GM12874 (cell line): Measurements from ENCODE around the gene CLCN6.

Experiments
- TF ChIP-seq, protein P1 (sequence below): IDR thresholded peaks from 2 replicates; pipeline ENCODE4 v1.5.1; 2011; ENCODE audit warnings: low read depth, mild to moderate bottlenecking, control low read depth, low read length, moderate library complexity; ENCODE audit not compliant: insufficient read depth

The CLCN6 gene

DNA sequence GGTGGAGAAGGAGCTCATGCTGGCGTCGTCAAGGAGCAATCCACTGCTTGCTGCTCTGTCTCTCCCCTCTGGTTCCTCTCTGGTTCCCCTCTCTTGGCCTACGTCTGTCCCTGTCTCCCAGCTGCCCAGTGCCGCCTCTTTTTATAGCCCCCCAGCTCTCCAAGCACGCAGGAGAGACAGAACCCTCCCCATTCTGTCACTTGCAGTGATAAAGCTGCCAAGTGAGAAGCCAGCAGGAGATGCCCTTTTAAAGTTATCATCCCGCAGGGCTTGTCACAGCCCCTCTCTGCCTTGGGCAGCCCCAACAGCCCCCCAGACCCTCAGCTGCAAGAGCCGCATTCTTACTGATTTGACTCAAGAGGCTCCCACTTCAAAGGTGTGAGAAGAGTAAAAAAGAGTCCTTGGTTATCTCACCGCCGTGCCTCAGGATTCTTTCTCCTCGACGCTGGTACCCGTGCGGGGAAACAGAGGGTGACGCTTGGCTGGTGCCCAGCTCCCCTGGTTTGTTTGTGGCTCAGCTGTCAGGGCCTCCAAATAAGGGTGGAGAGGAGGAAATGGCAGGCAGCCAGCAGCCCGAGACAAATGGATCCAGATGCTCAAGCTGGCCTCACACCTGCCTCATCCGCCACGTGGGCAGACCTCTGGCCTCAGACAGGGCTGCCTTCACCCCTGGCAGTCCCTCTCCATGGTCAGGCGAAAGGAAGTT is 41.8 kb downstream of the CLCN6 start, which contains the start of gene NPPA:
TSS of gene NPPA (minus strand) at position 117 of the 706 bp plus-strand sequence. CDS start at position 18, 99 bp downstream.
- TF ChIP-seq, protein P1, sequence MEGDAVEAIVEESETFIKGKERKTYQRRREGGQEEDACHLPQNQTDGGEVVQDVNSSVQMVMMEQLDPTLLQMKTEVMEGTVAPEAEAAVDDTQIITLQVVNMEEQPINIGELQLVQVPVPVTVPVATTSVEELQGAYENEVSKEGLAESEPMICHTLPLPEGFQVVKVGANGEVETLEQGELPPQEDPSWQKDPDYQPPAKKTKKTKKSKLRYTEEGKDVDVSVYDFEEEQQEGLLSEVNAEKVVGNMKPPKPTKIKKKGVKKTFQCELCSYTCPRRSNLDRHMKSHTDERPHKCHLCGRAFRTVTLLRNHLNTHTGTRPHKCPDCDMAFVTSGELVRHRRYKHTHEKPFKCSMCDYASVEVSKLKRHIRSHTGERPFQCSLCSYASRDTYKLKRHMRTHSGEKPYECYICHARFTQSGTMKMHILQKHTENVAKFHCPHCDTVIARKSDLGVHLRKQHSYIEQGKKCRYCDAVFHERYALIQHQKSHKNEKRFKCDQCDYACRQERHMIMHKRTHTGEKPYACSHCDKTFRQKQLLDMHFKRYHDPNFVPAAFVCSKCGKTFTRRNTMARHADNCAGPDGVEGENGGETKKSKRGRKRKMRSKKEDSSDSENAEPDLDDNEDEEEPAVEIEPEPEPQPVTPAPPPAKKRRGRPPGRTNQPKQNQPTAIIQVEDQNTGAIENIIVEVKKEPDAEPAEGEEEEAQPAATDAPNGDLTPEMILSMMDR: no peak

DNA sequence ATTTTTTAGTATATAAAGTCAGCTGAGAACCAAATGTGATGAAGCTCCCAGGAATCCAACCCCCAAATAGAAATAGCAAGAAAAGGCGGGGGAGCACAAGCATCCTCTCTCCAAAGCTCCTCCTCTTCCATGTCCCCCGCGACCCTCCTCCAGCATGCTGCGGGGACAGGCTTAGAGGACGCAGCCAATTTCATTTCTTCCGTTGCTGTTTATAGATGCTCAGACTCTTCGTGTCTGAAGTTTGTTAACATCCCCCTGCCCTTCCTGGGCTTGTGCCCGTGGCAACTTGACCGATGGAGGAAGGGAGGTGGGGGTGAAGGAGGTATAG is 42.3 kb downstream of the CLCN6 start:
- TF ChIP-seq, protein P1: no peak

DNA sequence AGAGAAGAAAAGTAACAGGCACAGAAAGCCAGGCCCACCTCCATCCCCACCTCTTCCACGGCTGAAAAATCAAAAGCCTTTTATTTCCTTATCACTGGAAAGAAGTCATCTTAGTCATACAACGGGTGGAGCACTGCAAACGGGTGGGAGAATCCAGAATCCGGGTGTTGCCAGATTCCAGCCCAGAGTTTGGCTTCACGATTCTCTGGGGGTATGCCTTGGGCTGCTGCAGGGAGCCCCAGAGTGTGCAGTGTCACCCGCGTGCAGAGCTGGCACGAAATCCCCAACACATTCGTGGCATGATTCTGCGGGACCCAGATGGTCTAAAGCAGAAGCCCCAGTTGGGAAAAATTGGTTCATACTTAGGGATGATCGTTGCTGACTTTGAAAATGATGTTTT is 44.2 kb downstream of the CLCN6 start:
- TF ChIP-seq, protein P1: no peak

DNA sequence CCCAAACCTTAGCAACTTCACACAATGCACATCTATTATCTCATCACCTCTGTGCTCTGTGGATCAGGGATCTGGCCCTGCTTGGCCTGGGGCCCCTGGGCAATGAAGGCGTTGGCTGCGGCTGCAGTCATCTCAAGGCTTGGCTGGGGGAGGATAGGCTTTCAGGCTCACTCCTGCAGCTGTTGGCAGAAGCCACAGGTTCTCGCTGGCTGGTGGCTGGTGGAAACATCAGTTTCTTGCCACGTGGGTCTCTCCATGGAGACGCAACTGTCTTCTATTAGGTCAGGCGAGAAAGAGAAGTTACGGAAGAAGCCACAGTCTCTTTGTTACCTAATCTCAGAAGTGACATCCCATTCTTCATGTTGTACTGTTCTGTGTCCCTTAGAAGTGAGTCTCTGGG is 45.2 kb downstream of the CLCN6 start:
- TF ChIP-seq, protein P1: no peak

DNA sequence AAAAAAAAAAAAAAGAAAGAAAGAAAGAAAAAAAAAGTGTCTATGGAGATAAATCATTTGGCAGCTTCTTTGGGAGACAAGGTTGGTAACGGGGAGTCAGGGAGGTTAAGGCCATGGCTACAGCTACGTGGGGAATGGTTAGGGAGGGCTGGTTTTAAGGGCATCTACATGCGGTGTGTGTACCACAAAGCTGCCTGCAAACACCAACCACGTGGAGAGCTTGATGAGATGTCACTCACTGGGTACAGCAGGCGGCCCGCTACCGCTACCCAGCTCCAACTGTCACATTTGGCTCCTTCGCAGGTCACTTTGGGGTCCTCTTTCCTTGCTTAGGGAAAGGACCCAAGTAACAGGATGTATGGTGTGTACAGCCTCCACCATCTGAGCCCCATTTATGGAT is 48.5 kb downstream of the CLCN6 start:
- TF ChIP-seq, protein P1: no peak

DNA sequence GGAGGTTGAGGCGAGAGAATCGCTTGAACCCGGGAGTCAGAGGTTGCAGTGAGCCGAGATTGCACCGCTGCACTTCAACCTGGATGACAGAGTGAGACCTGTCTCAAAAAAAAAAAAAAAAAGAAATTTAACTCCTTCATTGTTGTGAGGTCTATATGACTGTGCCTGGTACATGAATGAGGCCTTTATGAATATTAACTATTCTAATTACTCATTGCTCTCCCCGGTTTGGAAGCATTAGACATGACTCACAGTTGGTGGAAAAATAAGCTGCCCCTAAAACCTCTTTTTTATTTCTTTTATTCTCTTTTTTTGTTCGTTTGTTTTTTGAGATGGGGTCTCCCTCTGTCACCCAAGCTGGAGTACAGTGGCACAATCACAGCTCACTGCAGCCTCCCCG is 49.4 kb downstream of the CLCN6 start:
- TF ChIP-seq, protein P1: no peak

DNA sequence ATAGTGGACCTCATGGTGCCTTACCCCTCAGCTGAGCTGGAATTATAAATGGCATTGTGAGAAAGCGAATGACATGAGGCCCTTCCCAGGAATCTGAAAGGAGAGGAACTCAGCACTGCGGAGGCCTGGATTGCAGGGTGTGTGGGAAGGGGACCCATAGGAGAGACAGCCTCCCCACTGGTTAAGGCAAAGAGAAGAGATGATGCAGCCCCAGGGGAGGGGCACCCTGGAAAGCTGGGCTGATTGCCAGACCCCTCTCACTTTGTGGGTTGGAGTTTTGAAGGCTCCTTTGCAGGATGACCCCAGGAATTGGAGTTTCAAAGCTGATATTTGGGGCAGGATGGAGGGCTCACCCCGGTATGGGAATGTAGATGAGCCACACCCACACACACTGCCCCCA is 50.7 kb downstream of the CLCN6 start:
- TF ChIP-seq, protein P1: no peak
